ENCODE measurements around the gene PAX3. TPM values are rescaled to one million over a fixed set of nuclear protein-coding genes. Genes with fewer than 3 reads are reported as not detected.

Gene PAX3
- total RNA-seq, 4 donors from 2014 or later = 2.7 to 4.5 (median 3.6) TPM

DNA sequence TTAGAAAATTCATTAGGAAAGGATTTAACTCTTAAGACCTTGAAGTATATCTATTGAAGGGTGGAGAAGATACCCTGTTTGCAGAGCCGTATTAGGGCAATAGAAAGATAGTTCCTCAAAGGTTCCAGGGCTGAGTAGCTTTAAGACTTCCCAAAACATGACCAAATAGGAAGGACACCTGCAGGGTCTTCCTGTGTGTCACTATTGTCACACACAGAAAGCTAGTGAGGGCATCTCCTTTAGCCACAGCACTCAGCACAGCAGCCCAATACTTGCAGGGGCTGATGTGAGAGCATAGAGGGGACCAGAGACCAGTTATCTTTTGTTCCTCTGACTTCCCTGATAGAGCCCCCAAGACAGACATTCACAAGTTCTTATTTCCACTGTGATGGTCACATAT is 93.7 kb downstream of the PAX3 start:
- ATAC-seq (no peak), DNase-seq (no peak)
- no peak overlapping the region for H3K4me3 ChIP-seq
- H3K4me1 ChIP-seq = no peaks in the 10 kb centered on the region
- intact Hi-C loops (cut with DNase I; ENCODE audit: low total_unique reads) = no loop called here
- no peaks in the 10 kb centered on the region for H3K27me3 ChIP-seq
- no peaks in the 10 kb centered on the region for H3K9me3 ChIP-seq
- TF ChIP-seq, protein P1, sequence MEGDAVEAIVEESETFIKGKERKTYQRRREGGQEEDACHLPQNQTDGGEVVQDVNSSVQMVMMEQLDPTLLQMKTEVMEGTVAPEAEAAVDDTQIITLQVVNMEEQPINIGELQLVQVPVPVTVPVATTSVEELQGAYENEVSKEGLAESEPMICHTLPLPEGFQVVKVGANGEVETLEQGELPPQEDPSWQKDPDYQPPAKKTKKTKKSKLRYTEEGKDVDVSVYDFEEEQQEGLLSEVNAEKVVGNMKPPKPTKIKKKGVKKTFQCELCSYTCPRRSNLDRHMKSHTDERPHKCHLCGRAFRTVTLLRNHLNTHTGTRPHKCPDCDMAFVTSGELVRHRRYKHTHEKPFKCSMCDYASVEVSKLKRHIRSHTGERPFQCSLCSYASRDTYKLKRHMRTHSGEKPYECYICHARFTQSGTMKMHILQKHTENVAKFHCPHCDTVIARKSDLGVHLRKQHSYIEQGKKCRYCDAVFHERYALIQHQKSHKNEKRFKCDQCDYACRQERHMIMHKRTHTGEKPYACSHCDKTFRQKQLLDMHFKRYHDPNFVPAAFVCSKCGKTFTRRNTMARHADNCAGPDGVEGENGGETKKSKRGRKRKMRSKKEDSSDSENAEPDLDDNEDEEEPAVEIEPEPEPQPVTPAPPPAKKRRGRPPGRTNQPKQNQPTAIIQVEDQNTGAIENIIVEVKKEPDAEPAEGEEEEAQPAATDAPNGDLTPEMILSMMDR (IDR thresholded peaks at IDR 0.05 in 4 of 5, conservative IDR thresholded peaks at IDR 0.05 in 1 of 5) = no peak
- in situ Hi-C loops (cut with MboI; ENCODE audit: low sequenced_read_pairs in 4 of 4) = no loop called here
- H3K27ac ChIP-seq = no peak overlapping the region
- H3K36me3 ChIP-seq = no peaks in the 10 kb centered on the region

DNA sequence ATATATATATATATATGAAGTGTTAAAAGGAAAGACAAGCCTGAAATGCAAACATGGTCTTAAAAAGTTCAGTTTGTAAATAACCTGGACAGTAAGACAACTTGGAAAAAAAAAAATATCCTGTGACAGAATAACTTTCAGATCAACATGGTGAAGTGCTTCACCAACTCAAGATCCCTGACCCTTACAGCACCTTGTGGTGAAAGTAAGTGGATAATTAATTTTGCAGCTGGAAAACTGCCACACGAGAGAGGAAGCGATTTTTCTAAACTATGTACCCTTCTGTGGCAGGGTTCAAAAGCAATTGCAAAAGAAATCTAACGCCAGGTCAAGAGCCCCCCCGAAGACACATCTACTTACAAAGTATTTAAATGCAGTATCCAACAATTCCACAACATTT is 95.8 kb downstream of the PAX3 start:
- H3K27ac ChIP-seq = no peak overlapping the region
- in situ Hi-C loops (cut with MboI; ENCODE audit: low sequenced_read_pairs in 4 of 4) = no loop called here
- no peak overlapping the region for H3K4me3 ChIP-seq
- H3K9me3 ChIP-seq = no peaks in the 10 kb centered on the region
- DNase-seq (no peak), ATAC-seq (no peak)
- no peak for TF ChIP-seq POLR2A (IDR thresholded peaks at IDR 0.05)
- TF ChIP-seq, protein P1 (IDR thresholded peaks at IDR 0.05 in 4 of 5, conservative IDR thresholded peaks at IDR 0.05 in 1 of 5) = no peak
- no peaks in the 10 kb centered on the region for H3K36me3 ChIP-seq
- intact Hi-C loops (cut with DNase I; ENCODE audit: low total_unique reads) = no loop called here
- no peaks in the 10 kb centered on the region for H3K4me1 ChIP-seq
- H3K27me3 ChIP-seq = no peaks in the 10 kb centered on the region

DNA sequence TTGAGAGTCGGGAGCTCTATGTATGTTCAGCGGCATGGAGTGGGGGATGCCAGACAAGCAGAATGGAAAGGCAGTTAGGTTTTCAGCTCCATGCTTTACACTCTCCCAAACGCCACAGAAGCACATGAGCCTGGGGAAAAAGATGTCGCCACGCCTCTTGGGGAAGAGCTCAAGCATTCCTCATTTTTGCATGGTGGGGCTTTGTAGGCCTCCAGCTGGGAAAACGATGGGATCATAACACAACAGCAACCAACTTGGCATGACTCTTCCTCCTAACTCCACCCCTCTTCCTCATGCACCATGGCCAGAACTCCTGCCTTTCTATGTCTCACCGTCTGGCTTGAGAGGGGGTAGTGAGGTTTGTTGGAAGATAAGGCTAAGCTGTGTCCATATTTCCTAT is 102.6 kb downstream of the PAX3 start:
- intact Hi-C loops (cut with DNase I; ENCODE audit: low total_unique reads) = no loop called here
- in situ Hi-C loops (cut with MboI; ENCODE audit: low sequenced_read_pairs in 4 of 4) = no loop called here
- Histone ChIP-seq H3K9me3 (no peaks in the 10 kb centered on the region), H3K27me3 (no peaks in the 10 kb centered on the region), H3K4me1 (no peaks in the 10 kb centered on the region), H3K4me3 (no peak overlapping the region), H3K27ac (no peak overlapping the region), H3K36me3 (no peaks in the 10 kb centered on the region)
- ATAC-seq (no peak), DNase-seq (no peak)
- TF ChIP-seq, protein P1 (IDR thresholded peaks at IDR 0.05 in 4 of 5, conservative IDR thresholded peaks at IDR 0.05 in 1 of 5) = no peak
- TF ChIP-seq POLR2A (IDR thresholded peaks at IDR 0.05) = no peak

DNA sequence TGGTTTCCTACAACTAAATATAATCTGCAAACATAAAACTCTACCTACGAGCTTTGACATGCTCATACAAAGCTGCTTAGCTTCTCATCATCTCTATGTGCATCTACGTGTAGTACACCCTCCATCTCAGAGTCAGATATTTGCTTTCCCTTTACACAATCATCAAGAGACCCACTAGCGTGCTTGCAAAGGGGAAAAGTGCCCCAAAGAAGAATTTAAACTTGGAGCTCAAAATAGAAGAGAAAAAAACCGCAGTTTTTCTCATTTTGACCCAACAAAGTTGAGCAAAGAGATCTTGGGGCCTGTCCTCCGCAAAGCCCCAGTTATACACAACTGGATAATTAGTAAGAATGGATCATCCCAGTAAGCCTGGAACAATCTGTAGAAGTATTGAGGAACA is 104.1 kb downstream of the PAX3 start:
- H3K4me1 ChIP-seq = no peaks in the 10 kb centered on the region
- H3K9me3 ChIP-seq = no peaks in the 10 kb centered on the region
- H3K27ac ChIP-seq = no peak overlapping the region
- no peaks in the 10 kb centered on the region for H3K27me3 ChIP-seq
- H3K4me3 ChIP-seq = no peak overlapping the region
- in situ Hi-C loops (cut with MboI; ENCODE audit: low sequenced_read_pairs in 4 of 4) (no loop called here), intact Hi-C loops (cut with DNase I; ENCODE audit: low total_unique reads) (no loop called here)
- TF ChIP-seq POLR2A (IDR thresholded peaks at IDR 0.05) = no peak
- TF ChIP-seq, protein P1 (IDR thresholded peaks at IDR 0.05 in 4 of 5, conservative IDR thresholded peaks at IDR 0.05 in 1 of 5) = no peak
- ATAC-seq (no peak), DNase-seq (no peak)
- no peaks in the 10 kb centered on the region for H3K36me3 ChIP-seq

DNA sequence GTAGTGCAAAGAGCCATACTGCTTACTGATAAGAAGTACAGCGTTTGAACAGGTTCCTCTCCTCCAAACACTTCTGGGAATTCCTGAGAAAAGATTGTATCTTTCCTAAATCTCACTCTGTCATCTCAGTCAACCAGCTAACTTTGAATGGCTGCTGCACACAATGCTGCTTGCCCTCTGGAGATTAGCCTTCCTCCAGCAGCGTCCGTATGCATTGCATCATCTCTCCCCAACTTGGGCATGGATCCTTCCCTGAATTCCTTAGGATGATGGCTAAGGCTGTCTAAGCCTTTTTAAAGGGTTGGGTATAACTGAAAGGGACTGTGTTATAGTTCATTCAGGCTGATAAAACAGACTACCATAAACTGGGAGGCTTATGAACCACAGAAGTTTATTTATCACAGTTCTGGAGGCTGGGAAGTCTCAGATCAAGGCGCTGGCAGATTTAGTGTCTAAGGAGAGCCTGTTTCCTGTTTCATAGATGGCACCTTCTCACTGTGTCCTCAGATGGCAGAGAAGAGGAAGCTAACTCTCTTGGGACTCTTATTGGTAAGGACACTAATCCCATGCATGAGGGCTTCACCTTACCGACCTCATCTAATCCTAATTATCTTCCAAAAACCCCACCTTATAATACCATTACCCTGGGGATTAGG is 105.3 kb downstream of the PAX3 start:
- Histone ChIP-seq H3K4me3 (no peak overlapping the region), H3K27ac (no peak overlapping the region), H3K36me3 (no peaks in the 10 kb centered on the region), H3K4me1 (no peaks in the 10 kb centered on the region), H3K27me3 (no peaks in the 10 kb centered on the region), H3K9me3 (no peaks in the 10 kb centered on the region)
- intact Hi-C loops (cut with DNase I; ENCODE audit: low total_unique reads) = no loop called here
- in situ Hi-C loops (cut with MboI; ENCODE audit: low sequenced_read_pairs in 4 of 4) = no loop called here
- no peak for DNase-seq
- TF ChIP-seq, protein P1 (IDR thresholded peaks at IDR 0.05 in 4 of 5, conservative IDR thresholded peaks at IDR 0.05 in 1 of 5) = no peak
- TF ChIP-seq POLR2A (IDR thresholded peaks at IDR 0.05) = no peak
- ATAC-seq = no peak
